MM.1S (cell line): ENCODE measurements around the gene SERP1.

Experiments
- DNase-seq: peaks from one replicate; pipeline ENCODE4 v3.0.0-alpha.2; 2015
- H2AFZ ChIP-seq: fragments of 300-600 bp; sonication (generic); 2 replicates; pipeline ENCODE4 v1.6.0; 2016; ENCODE audit warnings: antibody characterized with exemption, low read length
- H3F3A ChIP-seq: fragments of 300-600 bp; sonication (generic); 2 replicates; pipeline ENCODE4 v1.6.1; 2016; ENCODE audit warnings: mild to moderate bottlenecking, antibody characterized with exemption, low read length, moderate library complexity, mixed read lengths; ENCODE audit not compliant: insufficient read depth
- H3K27ac ChIP-seq: fragments of 300-600 bp; sonication (generic); 2 replicates; pipeline ENCODE4 v1.5.1; 2016; ENCODE audit warnings: mild to moderate bottlenecking, low read length
- H3K27me3 ChIP-seq: fragments of 300-600 bp; sonication (generic); replicated peaks from 2 replicates; pipeline ENCODE4 v1.6.0; 2016; ENCODE audit warnings: low read length; ENCODE audit not compliant: insufficient read depth
- H3K36me3 ChIP-seq: fragments of 300-600 bp; sonication (generic); replicated peaks from 2 replicates; pipeline ENCODE4 v1.6.1; 2016; ENCODE audit warnings: mild to moderate bottlenecking, low read length, mixed read lengths; ENCODE audit not compliant: insufficient read depth
- H3K4me1 ChIP-seq: fragments of 300-600 bp; sonication (generic); 2 replicates; pipeline ENCODE4 v1.6.1; 2016; ENCODE audit warnings: low read length, mixed read lengths
- H3K4me2 ChIP-seq: fragments of 300-600 bp; sonication (generic); 2 replicates; pipeline ENCODE4 v1.6.0; 2016; ENCODE audit warnings: low read depth, low read length
- H3K4me3 ChIP-seq: fragments of 300-600 bp; sonication (generic); 2 replicates; pipeline ENCODE4 v1.5.1; 2016; ENCODE audit warnings: low read length, mixed read lengths
- H3K79me2 ChIP-seq: fragments of 300-600 bp; sonication (generic); 2 replicates; pipeline ENCODE4 v1.6.1; 2016; ENCODE audit warnings: mixed run types, low read length, mixed read lengths
- H3K9ac ChIP-seq: fragments of 300-600 bp; sonication (generic); 2 replicates; pipeline ENCODE4 v1.6.1; 2016; ENCODE audit warnings: low read length, mixed read lengths
- H3K9me2 ChIP-seq: fragments of 300-600 bp; sonication (generic); replicated peaks from 2 replicates; pipeline ENCODE4 v1.6.1; 2016; ENCODE audit warnings: mild to moderate bottlenecking, low read length, mixed read lengths; ENCODE audit not compliant: insufficient read depth
- H3K9me3 ChIP-seq: fragments of 300-600 bp; sonication (generic); replicated peaks from 2 replicates; pipeline ENCODE4 v1.6.1; 2016; ENCODE audit warnings: mild to moderate bottlenecking, low read length, mixed read lengths; ENCODE audit not compliant: insufficient read depth
- H4K20me1 ChIP-seq: fragments of 300-600 bp; sonication (generic); 2 replicates; pipeline ENCODE4 v1.6.1; 2016; ENCODE audit warnings: mild to moderate bottlenecking, low read length, moderate library complexity, mixed read lengths; ENCODE audit not compliant: insufficient read depth
- EZH2 ChIP-seq: fragments of 300-600 bp; sonication (generic); optimal IDR thresholded peaks from 2 replicates; pipeline ENCODE3; 2017; ENCODE audit warnings: low read depth, mild to moderate bottlenecking, antibody characterized with exemption, low read length, mixed read lengths
- EZH2phosphoT487 ChIP-seq: fragments of 300-600 bp; sonication (generic); IDR thresholded peaks from 2 replicates; pipeline ENCODE4 v1.6.1; 2018; ENCODE audit warnings: antibody characterized with exemption, low read length
- TF ChIP-seq, protein P1 (sequence below): fragments of 300-600 bp; sonication (generic); IDR thresholded peaks from 2 replicates; pipeline ENCODE4 v1.5.1; 2016; ENCODE audit warnings: antibody characterized with exemption, low read length, mixed read lengths

Gene SERP1

DNA sequence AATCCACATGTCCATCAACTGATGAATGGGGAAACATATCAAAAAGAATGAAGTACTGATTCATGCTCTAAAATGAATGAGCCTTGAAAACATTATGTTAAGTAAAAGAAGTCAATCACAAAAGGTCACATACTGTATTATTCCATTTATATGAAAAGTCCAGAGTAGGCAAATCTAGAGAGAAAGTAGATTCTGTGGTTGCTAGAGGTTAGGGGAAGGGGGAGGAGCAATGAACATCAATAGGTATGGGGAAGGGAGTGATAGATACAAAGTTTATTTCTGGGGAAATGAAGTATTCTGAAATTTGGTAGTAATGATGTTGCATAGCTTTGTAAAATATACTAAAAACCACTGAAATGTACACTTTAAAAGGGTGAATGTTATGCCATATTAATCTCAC is 14.5 kb downstream of the SERP1 start:
- H3F3A ChIP-seq, result no peaks in the 10 kb centered on the region
- no peak overlapping the region for H2AFZ ChIP-seq
- no peaks in the 10 kb centered on the region for H3K9me3 ChIP-seq
- no peaks in the 10 kb centered on the region for H4K20me1 ChIP-seq
- H3K4me1 ChIP-seq, result no peaks in the 10 kb centered on the region
- H3K36me3 ChIP-seq, result no peaks in the 10 kb centered on the region
- H3K27ac ChIP-seq, result no peak overlapping the region
- H3K27me3 ChIP-seq, result no peaks in the 10 kb centered on the region
- H3K4me2 ChIP-seq, result no peak overlapping the region
- no peaks in the 10 kb centered on the region for H3K9me2 ChIP-seq
- no peak for DNase-seq
- no peak overlapping the region for H3K4me3 ChIP-seq
- H3K79me2 ChIP-seq, result no peaks in the 10 kb centered on the region
- TF ChIP-seq, protein P1, sequence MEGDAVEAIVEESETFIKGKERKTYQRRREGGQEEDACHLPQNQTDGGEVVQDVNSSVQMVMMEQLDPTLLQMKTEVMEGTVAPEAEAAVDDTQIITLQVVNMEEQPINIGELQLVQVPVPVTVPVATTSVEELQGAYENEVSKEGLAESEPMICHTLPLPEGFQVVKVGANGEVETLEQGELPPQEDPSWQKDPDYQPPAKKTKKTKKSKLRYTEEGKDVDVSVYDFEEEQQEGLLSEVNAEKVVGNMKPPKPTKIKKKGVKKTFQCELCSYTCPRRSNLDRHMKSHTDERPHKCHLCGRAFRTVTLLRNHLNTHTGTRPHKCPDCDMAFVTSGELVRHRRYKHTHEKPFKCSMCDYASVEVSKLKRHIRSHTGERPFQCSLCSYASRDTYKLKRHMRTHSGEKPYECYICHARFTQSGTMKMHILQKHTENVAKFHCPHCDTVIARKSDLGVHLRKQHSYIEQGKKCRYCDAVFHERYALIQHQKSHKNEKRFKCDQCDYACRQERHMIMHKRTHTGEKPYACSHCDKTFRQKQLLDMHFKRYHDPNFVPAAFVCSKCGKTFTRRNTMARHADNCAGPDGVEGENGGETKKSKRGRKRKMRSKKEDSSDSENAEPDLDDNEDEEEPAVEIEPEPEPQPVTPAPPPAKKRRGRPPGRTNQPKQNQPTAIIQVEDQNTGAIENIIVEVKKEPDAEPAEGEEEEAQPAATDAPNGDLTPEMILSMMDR, result no peak
- no peak for TF ChIP-seq EZH2phosphoT487
- TF ChIP-seq EZH2, result no peak
- no peak overlapping the region for H3K9ac ChIP-seq

DNA sequence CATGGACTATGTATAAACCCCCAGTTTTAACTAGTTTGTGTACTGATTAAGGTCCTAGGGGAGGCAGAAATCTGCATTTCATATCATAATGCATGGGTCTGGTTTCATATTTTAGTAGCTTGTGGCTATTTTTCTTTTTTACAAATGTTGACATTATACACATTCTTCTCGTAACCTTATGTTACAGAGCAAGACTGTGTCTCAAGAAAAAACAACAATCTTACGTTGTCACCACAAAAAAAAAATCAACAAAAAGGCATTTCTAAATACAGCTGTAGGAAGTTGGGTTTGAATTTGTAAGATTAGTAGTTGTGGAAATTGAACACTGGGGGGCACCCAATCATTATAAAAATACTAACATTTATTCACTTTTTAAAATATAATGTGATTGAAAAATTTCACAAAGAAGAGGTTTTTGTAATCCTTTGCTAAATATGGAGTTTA is 17.9 kb downstream of the SERP1 start:
- no peaks in the 10 kb centered on the region for H3K9me2 ChIP-seq
- H3K27me3 ChIP-seq, result no peaks in the 10 kb centered on the region
- H3K4me2 ChIP-seq, result no peak overlapping the region
- H2AFZ ChIP-seq, result no peak overlapping the region
- TF ChIP-seq EZH2phosphoT487, result no peak
- TF ChIP-seq, protein P1, result peak; percentile 39
- H3K9ac ChIP-seq, result no peak overlapping the region
- H3F3A ChIP-seq, result no peaks in the 10 kb centered on the region
- H3K9me3 ChIP-seq, result no peaks in the 10 kb centered on the region
- no peak overlapping the region for H3K4me3 ChIP-seq
- DNase-seq, result peak; percentile 14
- no peaks in the 10 kb centered on the region for H4K20me1 ChIP-seq
- no peaks in the 10 kb centered on the region for H3K36me3 ChIP-seq
- no peaks in the 10 kb centered on the region for H3K4me1 ChIP-seq
- no peak overlapping the region for H3K27ac ChIP-seq
- H3K79me2 ChIP-seq, result no peaks in the 10 kb centered on the region

DNA sequence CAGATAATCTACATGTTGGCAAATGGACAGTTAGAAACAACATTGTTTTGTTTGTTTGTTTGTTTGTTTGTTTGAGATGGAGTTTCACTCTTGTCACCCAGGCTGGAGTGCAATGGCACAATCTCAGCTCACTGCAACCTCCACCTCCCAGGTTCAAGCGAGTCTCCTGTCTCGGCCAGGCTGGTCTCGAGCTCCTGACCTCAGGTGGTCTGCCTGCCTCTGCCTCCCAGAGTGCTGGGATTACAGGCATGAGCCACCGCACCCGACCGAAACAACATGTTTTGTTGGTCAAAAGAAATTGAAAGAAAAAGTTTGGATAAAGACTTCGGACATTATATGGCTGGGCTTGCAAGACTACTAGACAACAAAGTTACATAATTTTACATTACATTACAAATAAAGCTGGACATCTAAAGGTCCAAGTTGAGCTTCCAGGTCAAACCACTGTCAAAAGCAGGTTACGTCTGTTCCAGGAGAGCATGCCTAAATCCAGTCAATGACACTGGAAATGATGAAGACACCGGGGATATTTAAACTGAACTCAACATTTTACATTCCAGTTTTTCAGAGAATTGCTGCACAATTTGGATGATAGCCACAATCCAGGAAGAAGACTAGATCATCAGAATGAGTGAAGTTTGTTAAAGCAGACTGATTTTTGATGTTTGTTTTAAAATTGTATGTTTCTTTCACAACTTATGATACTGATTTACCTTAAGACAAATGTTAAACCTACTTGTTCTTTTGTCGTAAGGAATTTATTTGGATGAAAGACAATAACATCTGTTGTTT is 18.6 kb downstream of the SERP1 start:
- no peak overlapping the region for H2AFZ ChIP-seq
- H3K9ac ChIP-seq, result no peak overlapping the region
- no peaks in the 10 kb centered on the region for H3K9me3 ChIP-seq
- TF ChIP-seq EZH2, result no peak
- TF ChIP-seq EZH2phosphoT487, result no peak
- TF ChIP-seq, protein P1, result no peak
- H3K27me3 ChIP-seq, result no peaks in the 10 kb centered on the region
- no peaks in the 10 kb centered on the region for H4K20me1 ChIP-seq
- no peaks in the 10 kb centered on the region for H3K9me2 ChIP-seq
- H3K4me1 ChIP-seq, result no peaks in the 10 kb centered on the region
- H3K4me2 ChIP-seq, result no peak overlapping the region
- H3K79me2 ChIP-seq, result no peaks in the 10 kb centered on the region
- no peak overlapping the region for H3K4me3 ChIP-seq
- H3K36me3 ChIP-seq, result no peaks in the 10 kb centered on the region
- no peak overlapping the region for H3K27ac ChIP-seq
- DNase-seq, result no peak
- H3F3A ChIP-seq, result no peaks in the 10 kb centered on the region
